ENCODE measurements around the gene SSH2.

SSH2 gene

GRCh38 chr17:29597361-29598172 is 332.5 kb downstream of the SSH2 start:
- TF ChIP-seq POLR2A (IDR thresholded peaks at IDR 0.05; ENCODE audit: low read length): no peak
- no peak for TF ChIP-seq GATA1 (IDR thresholded peaks at IDR 0.05; ENCODE audit: low read depth, low read length)

GRCh38 chr17:29596811-29597210 is 333.2 kb downstream of the SSH2 start:
- DNase-seq: no peak
- TF ChIP-seq POLR2A (IDR thresholded peaks at IDR 0.05; ENCODE audit: low read length) (no peak), GATA1 (IDR thresholded peaks at IDR 0.05; ENCODE audit: low read depth, low read length) (no peak)

More at GRCh38 chr17:29597361-29598172, 332.5 kb downstream of the SSH2 start:
- no peak for DNase-seq

GRCh38 chr17:29595943-29596774 is 333.9 kb downstream of the SSH2 start:
- TF ChIP-seq GATA1 (IDR thresholded peaks at IDR 0.05; ENCODE audit: low read depth, low read length): no peak
- no peak for TF ChIP-seq POLR2A (IDR thresholded peaks at IDR 0.05; ENCODE audit: low read length)
- DNase-seq: no peak

GRCh38 chr17:29595107-29595942 is 334.7 kb downstream of the SSH2 start:
- TF ChIP-seq POLR2A (IDR thresholded peaks at IDR 0.05; ENCODE audit: low read length) (no peak), GATA1 (IDR thresholded peaks at IDR 0.05; ENCODE audit: low read depth, low read length) (no peak)
- no peak for DNase-seq

- no peak for DNase-seq
These were observed 335.4 kb downstream of the SSH2 start for GRCh38 chr17:29594519-29595090.

GRCh38 chr17:29593591-29594518 is 336.2 kb downstream of the SSH2 start:
- TF ChIP-seq GATA1 (IDR thresholded peaks at IDR 0.05; ENCODE audit: low read depth, low read length) (no peak), POLR2A (IDR thresholded peaks at IDR 0.05; ENCODE audit: low read length) (no peak)
- peak; percentile 30 to 31 for DNase-seq

More at GRCh38 chr17:29594519-29595090, 335.4 kb downstream of the SSH2 start:
- no peak for TF ChIP-seq POLR2A (IDR thresholded peaks at IDR 0.05; ENCODE audit: low read length)
- TF ChIP-seq GATA1 (IDR thresholded peaks at IDR 0.05; ENCODE audit: low read depth, low read length): no peak

GRCh38 chr17:29592850-29593551 is 337.0 kb downstream of the SSH2 start, which contains the start of gene ANKRD13B:
TSS of gene ANKRD13B (plus strand) at chr17:29593132. CDS start at chr17:29593622, 490 bp downstream.
- TF ChIP-seq POLR2A (IDR thresholded peaks at IDR 0.05; ENCODE audit: low read length): no peak
- TF ChIP-seq GATA1 (IDR thresholded peaks at IDR 0.05; ENCODE audit: low read depth, low read length): no peak
- peak in 1 of 2 experiments; percentile 43 for DNase-seq

- peak; percentile 73 to 80 for DNase-seq
- TF ChIP-seq POLR2A (IDR thresholded peaks at IDR 0.05; ENCODE audit: low read length) (no peak), GATA1 (IDR thresholded peaks at IDR 0.05; ENCODE audit: low read depth, low read length) (no peak)
These were observed 338.1 kb downstream of the SSH2 start for GRCh38 chr17:29591737-29592608.

GRCh38 chr17:29591146-29591736 is 338.8 kb downstream of the SSH2 start:
- TF ChIP-seq POLR2A (IDR thresholded peaks at IDR 0.05; ENCODE audit: low read length) (no peak), GATA1 (IDR thresholded peaks at IDR 0.05; ENCODE audit: low read depth, low read length) (no peak)
- peak; percentile 54 to 62 for DNase-seq

- DNase-seq: peak in 1 of 2 experiments; percentile 27
- no peak for TF ChIP-seq GATA1 (IDR thresholded peaks at IDR 0.05; ENCODE audit: low read depth, low read length)
- TF ChIP-seq POLR2A (IDR thresholded peaks at IDR 0.05; ENCODE audit: low read length): no peak
These were observed 339.4 kb downstream of the SSH2 start for GRCh38 chr17:29590411-29591145.
